Neuronal stem cell (in vitro differentiated cells): Measurements from ENCODE around the gene CDC14B.

Experiments used
- DNase-seq: peaks from one replicate; pipeline ENCODE4 v3.0.0-alpha.2; 2013; ENCODE audit warnings: low spot score
- H2AFZ ChIP-seq: one replicate; pipeline ENCODE4 v1.6.1; 2013; ENCODE audit warnings: mild to moderate bottlenecking, low read length, inconsistent platforms
- H2AK5ac ChIP-seq: 2 replicates; pipeline ENCODE4 v1.6.1; 2013; ENCODE audit warnings: low read depth, mild to moderate bottlenecking, inconsistent platforms, low read length, moderate library complexity, mixed read lengths
- H2BK120ac ChIP-seq: 2 replicates; pipeline ENCODE4 v1.6.1; 2013; ENCODE audit warnings: low read depth, mild to moderate bottlenecking, inconsistent platforms, low read length, moderate library complexity, mixed read lengths
- H2BK12ac ChIP-seq: one replicate; pipeline ENCODE4 v1.6.1; 2013; ENCODE audit warnings: low read length, inconsistent platforms
- H2BK15ac ChIP-seq: 2 replicates; pipeline ENCODE4 v1.6.1; 2013; ENCODE audit warnings: mild to moderate bottlenecking, low read length, inconsistent platforms, mixed read lengths
- H2BK5ac ChIP-seq: one replicate; pipeline ENCODE4 v1.6.1; 2013; ENCODE audit warnings: inconsistent platforms, mild to moderate bottlenecking, low read length, moderate library complexity
- H3K14ac ChIP-seq: one replicate; pipeline ENCODE4 v1.6.1; 2013; ENCODE audit warnings: low read length, inconsistent platforms
- H3K18ac ChIP-seq: 2 replicates; pipeline ENCODE4 v1.6.1; 2013; ENCODE audit warnings: low read length, inconsistent platforms
- H3K23ac ChIP-seq: 2 replicates; pipeline ENCODE4 v1.6.1; 2013; ENCODE audit warnings: low read depth, mild to moderate bottlenecking, mixed read lengths, low read length, inconsistent platforms; ENCODE audit not compliant: poor library complexity
- H3K27ac ChIP-seq: replicated peaks from 3 replicates; pipeline ENCODE4 v1.5.1; 2013; ENCODE audit warnings: low read length, inconsistent platforms
- H3K27me3 ChIP-seq, 3 experiments: 2 replicates each; pipeline ENCODE4 v1.6.1; 2013; ENCODE audit warnings: low read length in 3 of 3, mild to moderate bottlenecking in 2 of 3, inconsistent platforms in 1 of 3, low read depth in 1 of 3, mixed read lengths in 1 of 3, moderate library complexity in 1 of 3; ENCODE audit not compliant: control insufficient read depth in 3 of 3, insufficient read depth in 3 of 3
- H3K36me3 ChIP-seq, 2 donors: replicated peaks in 1 of 2; 2 replicates each; pipeline ENCODE4 v1.6.1; 2013; ENCODE audit warnings: low read length in 2 of 2; ENCODE audit not compliant: control insufficient read depth in 2 of 2, insufficient read depth in 2 of 2
- H3K4ac ChIP-seq: 2 replicates; pipeline ENCODE4 v1.6.1; 2013; ENCODE audit warnings: inconsistent platforms, mild to moderate bottlenecking, low read length, moderate library complexity
- H3K4me1 ChIP-seq, 2 donors: 1 replicate in 1 of 2; 2 replicates in 1 of 2; pipeline ENCODE4 v1.6.1; 2013; ENCODE audit warnings: low read length in 2 of 2, low read depth in 1 of 2; ENCODE audit not compliant: control insufficient read depth in 2 of 2, insufficient read depth in 1 of 2
- H3K4me2 ChIP-seq: one replicate; pipeline ENCODE4 v1.6.1; 2013; ENCODE audit warnings: mild to moderate bottlenecking, low read length, inconsistent platforms; ENCODE audit not compliant: insufficient read depth, poor library complexity, severe bottlenecking
- H3K4me3 ChIP-seq, 2 donors: 2 replicates each; pipeline ENCODE4 v1.5.1; 2013; ENCODE audit warnings: low read length in 2 of 2, mild to moderate bottlenecking in 2 of 2, inconsistent platforms in 1 of 2, moderate library complexity in 1 of 2
- H3K79me1 ChIP-seq: one replicate; pipeline ENCODE4 v1.6.1; 2013; ENCODE audit warnings: low read depth, mild to moderate bottlenecking, inconsistent platforms, low read length, moderate library complexity
- H3K9ac ChIP-seq: one replicate; pipeline ENCODE4 v1.6.1; 2013; ENCODE audit warnings: mild to moderate bottlenecking, low read depth, low read length, inconsistent platforms; ENCODE audit not compliant: poor library complexity
- H3K9me3 ChIP-seq, 2 donors: replicated peaks in 1 of 2; 2 replicates each; pipeline versions ENCODE3 to v1.6.1; 2013; ENCODE audit warnings: low read length in 2 of 2, mild to moderate bottlenecking in 2 of 2, inconsistent platforms in 1 of 2, low read depth in 1 of 2, mixed read lengths in 1 of 2, moderate library complexity in 1 of 2; ENCODE audit not compliant: control insufficient read depth in 2 of 2, insufficient read depth in 1 of 2
- H4K8ac ChIP-seq: one replicate; pipeline ENCODE4 v1.6.1; 2013; ENCODE audit warnings: low read depth, mild to moderate bottlenecking, inconsistent platforms, low read length, moderate library complexity
- H4K91ac ChIP-seq: one replicate; pipeline ENCODE4 v1.6.1; 2013; ENCODE audit warnings: low read length, low read depth, mild to moderate bottlenecking, inconsistent platforms; ENCODE audit not compliant: poor library complexity
- WGBS, 2 donors: extraction: QIAGEN DNeasy Blood & Tissue Kit; methylation state at CpG; one replicate each; pipeline ENCODE4 v1.1.7; 2013; ENCODE audit warnings: missing lambda C conversion rate in 2 of 2, mixed read lengths in 1 of 2; ENCODE audit not compliant: insufficient read length in 2 of 2, insufficient replicate concordance in 1 of 2; ENCODE audit errors: extremely low coverage in 2 of 2; 5-methylcytosine and 5-hydroxymethylcytosine counted together

Gene CDC14B

DNA sequence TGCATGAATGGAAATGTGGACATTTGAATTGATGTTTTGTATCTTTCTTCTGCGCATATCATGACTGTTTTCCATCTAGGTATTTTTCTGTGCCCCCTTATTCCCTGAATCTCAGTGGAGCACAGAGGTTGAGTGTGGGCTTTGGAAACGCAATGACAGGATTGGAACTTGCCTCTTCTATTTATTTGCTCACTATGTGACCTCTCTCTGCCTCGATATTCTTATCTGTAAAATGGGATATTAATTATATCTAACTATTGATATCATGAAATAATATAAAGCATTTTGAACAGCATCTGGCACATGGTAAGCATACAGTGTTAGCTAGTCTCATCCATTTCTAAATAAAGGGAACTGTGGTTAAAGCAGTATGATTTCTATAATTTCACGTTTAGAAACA is 143.6 kb downstream of the CDC14B start:
- Histone ChIP-seq H2BK15ac (no peak overlapping the region), H3K18ac (no peak overlapping the region), H2BK12ac (no peak overlapping the region), H2BK5ac (no peak overlapping the region), H2AK5ac (no peak overlapping the region), H3K14ac (no peak overlapping the region), H3K27me3 (no peaks in the 10 kb centered on the region), H3K27ac (no peak overlapping the region), H4K8ac (no peak overlapping the region), H3K4ac (no peak overlapping the region), H3K4me2 (no peak overlapping the region), H3K4me3 (no peak overlapping the region), H4K91ac (no peak overlapping the region), H3K36me3 (peaks cover 19 to 83% of the 10 kb centered on the region in 2 donors), H2AFZ (no peak overlapping the region), H3K9ac (no peak overlapping the region), H3K4me1 (no peaks in the 10 kb centered on the region), H3K79me1 (no peaks in the 10 kb centered on the region), H3K23ac (no peak overlapping the region), H3K9me3 (no peaks in the 10 kb centered on the region), H2BK120ac (no peak overlapping the region)
- no peak for DNase-seq
- WGBS, 2 donors = no CpG with 5 or more reads among the region's 4 CpGs

GRCh38 chr9:96467784-96468183 is 151.9 kb downstream of the CDC14B start:
- H3K18ac ChIP-seq = no peak overlapping the region
- H3K4me1 ChIP-seq = peaks cover 0 to 7% of the 10 kb centered on the region in 2 donors
- no peak overlapping the region for H3K4ac ChIP-seq
- no peak overlapping the region for H2AK5ac ChIP-seq
- H3K14ac ChIP-seq = no peak overlapping the region
- H4K8ac ChIP-seq = no peak overlapping the region
- H2AFZ ChIP-seq = no peak overlapping the region
- H3K9me3 ChIP-seq = no peaks in the 10 kb centered on the region
- H2BK120ac ChIP-seq = no peak overlapping the region
- H3K4me2 ChIP-seq = no peak overlapping the region
- no peak overlapping the region for H3K27ac ChIP-seq
- no CpG with 5 or more reads among the region's 5 CpGs for WGBS, 2 donors
- no peaks in the 10 kb centered on the region for H3K27me3 ChIP-seq
- H3K9ac ChIP-seq = no peak overlapping the region
- H2BK12ac ChIP-seq = no peak overlapping the region
- DNase-seq = no peak
- H2BK15ac ChIP-seq = no peak overlapping the region
- no peak overlapping the region for H2BK5ac ChIP-seq
- no peak overlapping the region for H4K91ac ChIP-seq
- H3K23ac ChIP-seq = no peak overlapping the region
- H3K36me3 ChIP-seq = peaks cover 16 to 82% of the 10 kb centered on the region in 2 donors
- no peak overlapping the region for H3K4me3 ChIP-seq
- no peaks in the 10 kb centered on the region for H3K79me1 ChIP-seq

DNA sequence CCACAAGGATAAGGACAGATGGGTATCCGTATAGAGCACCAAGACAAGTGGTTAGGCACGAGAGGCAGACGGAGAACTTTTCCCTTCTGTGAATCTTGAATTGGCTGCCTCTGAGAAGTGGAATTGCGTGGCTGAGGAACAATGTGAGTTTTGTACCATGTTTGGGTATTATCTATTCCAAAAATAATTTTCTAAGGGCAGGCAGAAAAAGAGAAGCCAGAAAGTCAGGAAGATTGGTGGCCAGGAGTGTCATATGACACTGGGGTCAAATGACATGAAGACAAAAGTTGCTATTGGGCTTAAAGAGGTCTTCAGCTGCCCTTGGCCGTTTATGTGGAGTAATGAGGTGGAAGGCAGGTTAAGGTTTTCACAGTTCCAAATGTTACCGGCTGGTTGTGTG is 155.2 kb downstream of the CDC14B start:
- Histone ChIP-seq H3K18ac (no peak overlapping the region), H3K23ac (no peak overlapping the region), H2AK5ac (no peak overlapping the region), H3K14ac (no peak overlapping the region), H2BK120ac (no peak overlapping the region), H4K8ac (no peak overlapping the region), H3K4me1 (peaks cover 2 to 15% of the 10 kb centered on the region in 2 donors), H3K9ac (no peak overlapping the region), H2AFZ (no peak overlapping the region), H3K4ac (no peak overlapping the region), H3K4me2 (no peak overlapping the region), H4K91ac (no peak overlapping the region), H2BK12ac (no peak overlapping the region), H3K27ac (no peak overlapping the region), H2BK15ac (no peak overlapping the region), H3K79me1 (no peaks in the 10 kb centered on the region), H3K27me3 (no peaks in the 10 kb centered on the region), H3K9me3 (no peaks in the 10 kb centered on the region), H2BK5ac (no peak overlapping the region), H3K36me3 (peaks cover 6 to 80% of the 10 kb centered on the region in 2 donors), H3K4me3 (no peak overlapping the region)
- no CpG with 5 or more reads among the region's 6 CpGs for WGBS, 2 donors
- no peak for DNase-seq

DNA sequence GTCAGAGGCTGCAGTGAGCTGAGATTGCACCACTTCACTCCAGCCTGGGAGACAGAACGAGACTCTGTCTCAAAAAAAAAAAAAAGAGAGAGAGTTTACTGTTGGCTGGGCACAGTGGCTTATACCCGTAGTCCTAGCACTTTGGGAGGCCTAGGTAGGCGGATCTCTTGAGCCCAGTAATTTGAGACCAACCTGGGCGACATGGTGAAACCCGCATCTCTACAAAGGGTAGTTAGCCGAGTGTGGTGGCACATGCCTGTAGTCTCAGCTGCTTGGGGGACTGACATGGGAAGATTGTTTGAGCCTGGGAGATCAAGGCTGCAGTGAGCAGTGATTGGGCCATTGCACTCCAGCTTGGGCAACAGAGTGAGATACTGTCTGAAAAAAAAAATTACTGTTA is 157.1 kb downstream of the CDC14B start:
- no CpG with 5 or more reads among the region's 6 CpGs for WGBS, 2 donors
- Histone ChIP-seq H2BK15ac (no peak overlapping the region), H2BK12ac (no peak overlapping the region), H3K14ac (no peak overlapping the region), H3K27ac (no peak overlapping the region), H4K8ac (no peak overlapping the region), H3K79me1 (no peaks in the 10 kb centered on the region), H4K91ac (no peak overlapping the region), H2AK5ac (no peak overlapping the region), H2BK5ac (no peak overlapping the region), H3K36me3 (peaks cover 2 to 73% of the 10 kb centered on the region in 2 donors), H2AFZ (no peak overlapping the region), H3K27me3 (no peaks in the 10 kb centered on the region), H3K9me3 (no peaks in the 10 kb centered on the region), H3K9ac (peak overlapping the region; percentile 18), H3K4me1 (peaks cover 2 to 17% of the 10 kb centered on the region in 2 donors), H3K4me2 (no peak overlapping the region), H2BK120ac (no peak overlapping the region), H3K18ac (no peak overlapping the region), H3K23ac (no peak overlapping the region), H3K4me3 (no peak overlapping the region), H3K4ac (no peak overlapping the region)
- DNase-seq = no peak
